Adipose tissue (tissue), 3 donors: ENCODE measurements around the gene TPRN. TPM values are rescaled to one million over a fixed set of nuclear protein-coding genes. Genes with fewer than 3 reads are reported as not detected.

Source experiments
- H3K27ac ChIP-seq: one replicate; pipeline ENCODE4 v1.5.1; 2013; ENCODE audit warnings: low read depth, low read length
- WGBS, 3 donors: extraction: QIAGEN DNeasy Blood & Tissue Kit; methylation state at CpG; one replicate each; pipeline ENCODE4 v1.1.7; 2013; 5-methylcytosine and 5-hydroxymethylcytosine counted together
- polyA plus RNA-seq, 3 donors: library from polyadenylated mRNA; stranded (reverse); fragments of 200-250 nt; gene quantifications; one replicate each; pipeline ENCODE4 v1.2.3, GENCODE V29; 2013
- donor health status: healthy with polysubstance abuse.
- donor health status: Bipolar disorder and iron deficiency.
- donor health status: healthy.

Gene TPRN
- polyA plus RNA-seq, 3 donors: 4.3 to 67.8 (median 4.5) TPM

DNA sequence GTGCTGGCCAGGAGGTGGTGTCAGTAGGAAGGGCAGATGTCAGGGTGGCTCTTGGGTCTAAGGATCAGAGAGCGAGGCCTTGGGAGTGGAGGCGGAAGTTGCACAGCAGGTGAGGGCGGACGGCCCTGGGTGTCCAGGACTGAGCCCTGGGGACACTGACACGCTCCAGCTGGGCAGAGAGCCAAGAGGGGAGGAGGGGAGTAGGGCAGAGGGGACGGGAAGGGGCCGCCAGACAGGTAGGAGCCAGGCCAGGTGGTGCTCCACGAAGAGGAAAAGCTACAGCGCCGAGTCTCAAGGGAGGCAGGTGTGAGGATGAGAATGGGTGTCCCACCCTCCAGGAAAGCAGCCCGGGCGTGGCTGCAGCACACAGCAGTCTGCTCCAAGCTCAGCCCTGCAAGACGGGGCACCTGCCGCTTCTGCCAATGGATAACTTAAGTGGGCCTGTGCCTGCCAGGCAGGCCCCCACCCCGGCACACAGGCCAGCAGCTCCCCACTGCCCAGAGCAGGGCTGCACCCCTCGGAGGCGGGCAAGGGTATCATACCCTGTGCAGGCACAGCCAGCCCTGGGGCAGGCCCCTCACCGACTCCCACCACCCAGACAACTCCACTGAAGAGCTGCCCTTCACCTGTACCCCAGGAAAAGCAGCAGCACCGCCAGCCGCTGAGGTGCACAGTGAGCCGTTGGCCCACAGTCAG, 4.9 kb downstream of the TPRN start:
- whole genome bisulfite sequencing, 3 donors: 31 to 88% (median 85%) methylated on average over 19 to 21 of the region's 21 CpGs
- no peak overlapping the region for H3K27ac ChIP-seq

DNA sequence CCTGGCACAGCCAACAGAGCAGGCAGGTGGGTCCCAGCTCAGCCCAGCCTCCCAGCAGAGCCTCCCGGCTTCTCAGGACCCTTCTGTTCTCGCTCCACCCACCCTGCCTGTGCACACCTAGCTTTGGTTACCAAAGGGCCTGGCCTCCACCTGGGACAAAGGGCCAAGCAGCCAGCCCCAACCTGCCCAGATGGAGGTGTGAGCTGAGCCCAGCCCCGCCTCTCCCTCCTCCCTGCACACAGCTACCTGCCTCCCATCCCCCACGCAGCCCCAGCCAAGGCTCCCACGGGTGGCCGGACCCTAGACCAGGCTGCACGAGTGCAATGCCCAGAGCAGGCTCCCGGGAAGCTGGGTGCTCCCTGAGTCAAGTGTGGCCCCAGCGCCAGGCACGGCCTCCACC, 5.6 kb downstream of the TPRN start:
- WGBS, 3 donors: 38 to 90% (median 74%) methylated on average over 10 of the region's 10 CpGs
- H3K27ac ChIP-seq: no peak overlapping the region

DNA sequence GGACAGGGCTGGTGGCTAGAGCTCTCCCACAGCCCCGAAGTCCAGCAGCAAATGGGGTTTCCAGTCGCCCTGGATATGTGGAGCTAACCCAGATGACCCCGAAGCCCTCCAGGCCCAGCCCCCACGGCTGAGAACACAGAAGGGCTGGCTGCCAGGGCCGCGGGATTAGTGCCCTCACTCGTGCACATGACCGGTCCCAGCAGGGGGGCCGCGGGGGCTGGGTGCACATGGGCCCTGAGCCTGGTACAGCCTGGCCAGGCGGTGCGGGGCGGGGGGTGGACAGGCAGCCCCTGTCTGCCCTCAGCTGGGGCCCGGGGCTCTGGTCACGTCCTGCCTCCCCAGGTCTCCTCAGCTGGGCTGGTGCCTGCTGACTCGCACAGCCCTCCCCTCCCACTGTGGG, 6.2 kb downstream of the TPRN start:
- H3K27ac ChIP-seq: no peak overlapping the region
- WGBS, 3 donors: 33 to 76% (median 72%) methylated on average over 16 of the region's 16 CpGs

DNA sequence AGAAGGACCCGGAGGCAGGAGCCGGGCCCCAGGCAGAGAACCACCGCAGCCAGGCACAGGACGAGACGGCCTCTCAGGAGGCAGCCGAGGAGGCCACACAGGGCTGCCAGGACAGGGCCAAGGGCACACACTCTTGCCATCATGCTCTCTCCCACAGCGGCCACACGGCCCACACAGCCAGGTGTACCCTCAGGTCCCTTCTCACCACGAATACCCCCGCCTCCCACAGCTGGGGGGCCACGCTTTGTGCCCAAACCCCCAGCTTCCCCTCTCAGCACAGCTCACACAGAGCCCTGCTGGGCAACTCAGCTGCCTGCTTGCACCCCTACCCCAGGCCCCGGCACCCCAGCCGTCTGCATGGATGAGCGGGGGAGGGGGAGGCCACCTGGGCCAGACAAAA, 6.8 kb downstream of the TPRN start:
- WGBS, 3 donors: 75 to 88% (median 83%) methylated on average over 11 to 14 of the region's 14 CpGs
- no peak overlapping the region for H3K27ac ChIP-seq

DNA sequence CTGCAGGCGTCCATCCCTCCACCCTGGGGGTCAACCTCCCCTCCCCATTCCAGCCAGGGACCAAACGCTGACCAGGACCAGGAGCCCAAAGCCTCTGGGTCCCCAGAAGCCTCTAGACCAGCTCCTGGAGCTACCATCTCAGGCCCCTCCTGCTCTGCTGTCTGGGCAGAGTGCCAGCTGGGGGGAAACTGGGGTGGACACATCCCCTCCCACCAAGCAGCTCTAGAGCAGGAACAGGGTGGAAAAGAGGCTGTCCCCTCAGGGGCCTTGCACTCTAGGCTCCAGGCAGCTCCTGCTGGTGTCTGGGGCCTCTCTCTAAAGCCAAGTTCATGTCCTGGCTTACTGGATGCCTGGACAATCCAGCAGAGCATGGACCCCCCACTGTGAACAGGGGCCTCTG, 7.7 kb downstream of the TPRN start:
- 73 to 79% (median 74%) methylated on average over 2 of the region's 2 CpGs for whole genome bisulfite sequencing, 3 donors
- H3K27ac ChIP-seq: no peak overlapping the region

DNA sequence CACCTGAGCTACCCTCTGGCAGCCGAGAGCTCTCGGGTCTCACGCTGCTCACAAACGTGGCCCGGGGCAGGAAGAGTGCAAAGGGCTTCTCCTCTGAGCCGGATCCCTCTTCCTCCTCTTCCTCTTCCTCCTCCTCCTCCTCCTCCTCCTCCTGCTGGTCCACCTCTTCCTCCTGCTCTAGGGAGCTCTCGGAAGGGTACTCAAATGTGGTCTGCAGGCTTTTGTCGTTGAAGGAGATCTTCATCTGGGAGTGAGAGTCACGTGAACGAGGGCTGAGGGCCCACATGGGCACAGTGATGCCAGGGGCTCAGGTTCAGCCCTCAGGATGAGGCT, 8.1 kb downstream of the TPRN start:
- 66 to 79% (median 76%) methylated on average over 10 of the region's 10 CpGs for WGBS, 3 donors

DNA sequence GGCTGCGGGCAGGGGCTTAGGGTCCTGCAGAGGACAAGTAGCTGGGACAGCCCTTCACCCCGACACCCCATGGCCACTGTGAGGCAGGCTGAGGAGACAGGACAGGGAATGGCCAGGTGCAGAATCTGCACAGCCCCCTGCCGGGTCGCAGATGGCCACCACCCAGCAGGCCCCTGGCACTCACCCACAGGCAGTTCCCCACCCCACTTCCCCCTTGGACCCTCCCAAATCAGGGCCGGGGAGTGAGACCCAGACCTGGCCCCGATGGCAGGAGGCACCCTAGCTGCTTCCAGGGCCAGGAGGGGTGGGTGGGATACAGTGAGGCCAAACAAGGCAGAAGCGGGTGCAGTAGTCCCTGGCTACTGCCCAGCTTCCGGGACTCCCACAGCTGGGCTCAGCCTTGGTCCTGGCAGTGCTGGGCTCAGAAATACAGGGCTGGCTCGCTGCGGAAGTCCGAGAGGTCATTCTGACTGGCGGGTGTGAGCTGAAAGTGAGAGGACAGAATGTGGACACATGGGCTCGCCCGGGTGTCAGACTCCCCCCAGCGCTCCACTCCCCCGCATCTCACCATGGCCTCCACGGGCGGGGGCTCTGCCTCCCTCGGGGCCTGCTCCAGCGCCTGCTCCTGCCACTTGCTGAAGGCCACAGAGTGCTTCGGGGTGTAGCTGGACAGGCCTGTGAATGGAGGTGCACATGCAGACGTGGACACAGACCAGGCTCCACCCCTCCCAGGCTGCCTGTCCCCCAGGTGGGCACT, 8.7 kb downstream of the TPRN start:
- WGBS, 3 donors: 67 to 84% (median 81%) methylated on average over 21 to 22 of the region's 22 CpGs
- H3K27ac ChIP-seq: no peak overlapping the region

More for the DNA sequence above, 8.1 kb downstream of the TPRN start:
- H3K27ac ChIP-seq: no peak overlapping the region

DNA sequence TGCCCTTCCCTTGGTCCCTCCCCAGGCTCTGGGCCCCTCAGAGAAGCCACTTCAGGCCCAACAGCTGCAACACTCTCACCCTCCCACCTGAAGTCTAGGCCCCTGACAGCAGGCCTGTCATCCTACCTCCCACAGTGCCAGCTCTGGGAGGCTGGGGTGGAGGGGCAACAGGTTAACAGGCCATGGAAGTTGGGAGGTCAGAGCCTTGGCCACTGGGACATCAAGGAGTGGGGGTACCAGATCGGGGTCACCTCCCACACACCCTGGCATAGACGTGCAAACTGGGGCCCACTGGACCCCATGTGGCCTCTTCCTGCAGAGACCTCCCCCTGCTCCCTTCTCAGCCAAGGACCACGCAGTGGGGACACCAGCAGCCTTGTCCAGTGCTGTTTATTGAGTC, 9.3 kb downstream of the TPRN start:
- WGBS, 3 donors: 56 to 78% (median 72%) methylated on average over 3 of the region's 3 CpGs
- no peak overlapping the region for H3K27ac ChIP-seq

DNA sequence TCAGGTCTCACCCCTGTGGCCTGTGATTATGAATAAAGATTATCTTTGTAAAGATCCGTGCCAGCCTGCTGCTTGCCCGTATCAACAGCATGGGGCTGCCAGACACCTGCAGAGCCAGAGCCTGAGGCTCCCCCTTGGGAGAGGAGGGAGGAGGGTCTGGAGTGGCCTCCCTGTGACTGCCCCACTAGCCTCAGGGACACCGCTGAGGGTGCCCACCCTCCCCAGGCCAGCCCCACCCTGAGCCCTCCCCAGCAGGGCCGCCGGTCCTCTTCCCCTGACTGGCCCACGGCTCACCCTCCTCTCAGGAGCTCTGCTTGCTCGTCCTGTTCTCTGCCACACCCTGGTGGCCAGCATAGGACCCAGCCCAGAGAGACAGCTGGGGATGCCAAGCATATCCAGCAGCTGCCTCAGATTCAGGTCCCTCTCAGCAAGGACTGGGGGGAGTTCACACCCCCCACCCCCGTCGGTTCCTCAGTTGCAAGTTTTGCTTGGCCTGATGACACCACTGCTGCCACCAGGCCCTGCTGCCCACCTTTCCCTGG, 10.2 kb downstream of the TPRN start:
- WGBS, 3 donors: 43 to 80% (median 65%) methylated on average over 9 of the region's 9 CpGs
- no peak overlapping the region for H3K27ac ChIP-seq

DNA sequence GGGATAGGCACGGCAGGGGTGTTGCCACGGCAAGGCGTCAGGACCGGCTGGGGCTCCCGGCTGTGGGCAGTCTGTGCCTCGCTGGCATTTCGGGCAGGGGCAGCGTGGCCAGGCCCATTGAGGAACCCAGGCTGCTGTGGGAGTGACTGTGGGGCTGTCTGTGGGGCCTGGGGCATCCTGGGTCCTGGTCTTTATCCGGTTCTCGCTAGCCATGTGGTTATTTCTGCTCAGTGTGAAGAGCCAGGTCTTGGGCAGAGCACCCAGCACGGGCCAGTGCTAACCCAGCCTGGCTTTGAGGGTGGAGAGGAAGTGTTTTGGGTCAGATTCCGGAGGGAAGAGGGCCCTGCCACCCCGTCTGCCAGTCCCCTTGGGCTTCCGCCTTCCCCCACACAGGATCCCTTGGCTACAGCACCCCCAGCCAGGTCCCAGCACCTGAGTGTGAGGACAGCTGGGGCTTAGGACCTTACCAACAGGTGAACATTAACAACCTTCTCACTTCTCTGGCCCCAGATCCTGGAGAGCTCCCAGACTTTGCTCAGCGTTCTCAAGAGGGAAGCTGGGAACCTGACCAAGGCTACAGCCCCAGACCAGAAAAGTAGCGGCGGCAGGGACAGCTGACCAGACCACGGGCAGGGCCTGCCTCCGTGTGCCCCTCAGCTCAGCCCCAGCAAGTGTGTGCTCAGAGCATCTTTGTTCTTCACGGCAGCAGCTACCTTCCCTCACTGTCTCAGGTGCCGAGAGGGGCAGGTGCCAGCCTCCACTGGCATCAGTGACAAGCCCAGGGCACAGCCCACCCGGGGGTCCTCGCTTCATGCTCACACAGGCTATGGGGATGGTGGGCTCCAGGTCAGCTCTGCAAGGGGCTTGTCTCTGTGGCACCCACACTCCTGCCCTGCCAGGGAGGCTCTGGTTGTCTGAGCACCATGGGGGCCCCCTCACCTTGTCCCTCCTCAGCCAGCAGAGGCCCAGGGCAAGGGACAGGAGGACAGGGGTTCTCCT, 10.9 kb downstream of the TPRN start:
- WGBS, 3 donors: 16 to 32% (median 29%) methylated on average over 21 to 23 of the region's 23 CpGs
- H3K27ac ChIP-seq: no peak overlapping the region

DNA sequence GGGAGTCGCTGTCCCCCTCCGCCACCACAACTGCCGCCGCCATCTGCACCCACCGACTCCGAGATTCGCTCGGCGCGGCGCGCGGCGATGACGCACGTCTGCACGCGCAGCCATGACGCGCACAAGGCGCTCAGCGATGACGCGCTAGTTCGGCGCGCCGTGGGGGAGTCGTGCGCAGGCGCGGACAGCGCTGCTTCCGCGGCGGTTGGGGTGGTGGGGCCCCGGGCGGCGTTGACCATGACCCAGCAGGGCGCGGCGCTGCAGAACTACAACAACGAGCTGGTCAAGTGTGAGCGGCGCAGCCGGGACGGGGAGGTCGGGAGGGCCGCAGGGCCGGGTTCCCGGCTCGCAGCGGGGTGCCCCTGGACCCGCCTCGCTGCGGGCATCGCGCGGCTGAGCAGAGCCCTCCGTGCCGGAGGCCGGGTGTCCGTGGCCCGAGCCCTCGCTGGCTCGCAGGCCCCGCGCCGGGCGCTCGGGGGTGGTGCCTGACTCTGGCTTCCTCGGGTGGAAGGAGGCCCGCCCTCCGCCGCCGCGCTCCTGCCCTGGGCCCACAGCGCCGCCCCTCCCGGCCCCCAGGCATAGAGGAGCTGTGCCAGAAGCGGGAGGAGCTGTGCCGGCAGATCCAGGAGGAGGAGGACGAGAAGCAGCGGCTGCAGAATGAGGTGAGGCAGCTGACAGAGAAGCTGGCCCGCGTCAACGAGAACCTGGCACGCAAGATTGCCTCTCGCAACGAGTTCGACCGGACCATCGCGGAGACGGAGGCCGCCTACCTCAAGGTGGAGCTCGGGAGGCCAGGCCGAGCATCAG, 11.8 kb downstream of the TPRN start, which contains the start of the genes ANAPC2 and SSNA1:
TSS of gene ANAPC2 (minus strand) at position 71 of the 807 bp plus-strand sequence. CDS start at position 43, 28 bp downstream.
TSS of gene SSNA1 (plus strand) at position 187 of the 807 bp plus-strand sequence. CDS start at position 238, 51 bp downstream.
- WGBS, 3 donors: 0% methylated on average over 68 to 98 of the region's 98 CpGs
- H3K27ac ChIP-seq: peak within 1 kb of the TSS; percentile 62

DNA sequence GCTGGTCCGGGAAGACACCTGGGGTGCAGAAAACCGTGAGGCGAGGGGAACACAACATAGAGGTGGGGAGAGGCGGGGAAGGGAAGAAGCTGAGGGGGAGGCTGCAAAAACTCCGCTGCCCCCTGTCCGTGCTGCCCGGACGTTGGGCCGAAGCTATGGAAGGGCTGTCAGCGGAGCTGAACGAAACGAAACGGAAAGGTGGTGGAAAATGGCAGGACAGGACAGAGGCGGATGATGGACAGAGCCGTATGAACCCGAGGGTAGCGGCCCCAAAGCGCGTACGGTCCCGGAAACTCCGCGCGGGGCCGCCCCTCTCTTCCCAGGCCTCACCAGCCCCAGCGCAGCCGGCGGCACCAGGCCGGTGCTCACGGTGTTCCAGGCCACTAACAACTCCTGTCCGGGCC, 12.5 kb downstream of the TPRN start:
- 0 to 1% (median 0%) methylated on average over 30 to 31 of the region's 31 CpGs for WGBS, 3 donors
- peak overlapping the region; percentile 62 for H3K27ac ChIP-seq

DNA sequence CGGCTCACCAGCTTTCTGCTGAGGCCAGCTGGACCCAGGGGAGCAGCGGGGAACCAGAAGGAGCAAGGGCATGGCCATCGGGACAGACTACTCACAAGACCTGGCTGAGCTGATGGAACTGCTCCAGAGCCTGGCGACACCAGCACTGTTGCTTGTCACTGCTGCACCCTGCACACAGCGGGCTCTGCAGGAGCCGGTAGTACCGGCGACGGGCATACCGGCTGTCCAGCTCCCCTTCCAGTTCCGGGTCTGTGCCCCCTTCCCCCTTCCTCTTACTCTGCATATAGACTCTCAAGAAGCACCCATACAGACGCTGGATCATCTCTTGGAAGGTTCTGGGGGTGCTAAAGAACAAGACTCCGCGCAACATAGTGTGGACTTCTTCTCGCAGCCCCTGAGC, 13.2 kb downstream of the TPRN start:
- WGBS, 3 donors: 74 to 84% (median 78%) methylated on average over 15 of the region's 15 CpGs
- H3K27ac ChIP-seq: no peak overlapping the region

DNA sequence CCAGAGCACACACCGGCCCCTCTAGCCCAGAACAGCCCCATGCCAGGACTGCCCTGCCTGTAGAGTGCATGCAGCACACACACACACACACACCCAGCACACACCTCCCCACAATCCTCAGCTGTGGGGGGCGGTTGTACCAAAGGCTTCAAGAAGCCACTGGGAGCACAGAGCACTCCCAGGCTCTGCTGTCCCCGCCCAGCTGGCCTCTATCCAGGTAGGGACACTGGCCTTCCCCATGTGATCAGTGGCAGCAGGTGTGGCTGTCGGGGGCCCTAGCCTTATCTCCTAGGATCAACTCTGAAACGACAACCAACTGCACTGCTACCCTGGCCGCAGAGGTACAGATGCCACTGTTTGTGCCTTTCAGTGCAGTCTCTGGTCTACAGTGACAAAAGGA, 14.2 kb downstream of the TPRN start:
- WGBS, 3 donors: 48 to 83% (median 77%) methylated on average over 6 of the region's 6 CpGs
- no peak overlapping the region for H3K27ac ChIP-seq

DNA sequence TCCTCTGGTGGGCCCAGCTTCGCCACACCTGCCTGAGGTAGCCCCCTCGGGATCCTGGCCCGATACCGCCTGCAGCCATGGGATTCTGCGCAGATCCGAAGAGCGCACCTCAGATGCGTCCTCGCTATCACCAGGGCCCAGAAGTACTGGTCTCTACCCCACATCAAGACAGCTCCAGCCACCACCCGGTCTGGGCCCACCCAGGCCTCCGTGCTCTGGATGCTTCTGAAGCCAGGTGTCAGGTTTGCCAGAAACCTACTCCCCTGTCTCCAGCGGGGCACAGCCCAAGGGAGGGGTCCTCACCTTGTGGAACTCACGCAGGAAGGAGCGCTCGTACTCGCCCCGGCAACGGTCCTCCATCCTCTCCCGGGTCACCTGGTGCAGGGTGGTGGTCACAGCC, 14.6 kb downstream of the TPRN start:
- 92 to 93% (median 93%) methylated on average over 19 of the region's 19 CpGs for WGBS, 3 donors
- H3K27ac ChIP-seq: no peak overlapping the region

DNA sequence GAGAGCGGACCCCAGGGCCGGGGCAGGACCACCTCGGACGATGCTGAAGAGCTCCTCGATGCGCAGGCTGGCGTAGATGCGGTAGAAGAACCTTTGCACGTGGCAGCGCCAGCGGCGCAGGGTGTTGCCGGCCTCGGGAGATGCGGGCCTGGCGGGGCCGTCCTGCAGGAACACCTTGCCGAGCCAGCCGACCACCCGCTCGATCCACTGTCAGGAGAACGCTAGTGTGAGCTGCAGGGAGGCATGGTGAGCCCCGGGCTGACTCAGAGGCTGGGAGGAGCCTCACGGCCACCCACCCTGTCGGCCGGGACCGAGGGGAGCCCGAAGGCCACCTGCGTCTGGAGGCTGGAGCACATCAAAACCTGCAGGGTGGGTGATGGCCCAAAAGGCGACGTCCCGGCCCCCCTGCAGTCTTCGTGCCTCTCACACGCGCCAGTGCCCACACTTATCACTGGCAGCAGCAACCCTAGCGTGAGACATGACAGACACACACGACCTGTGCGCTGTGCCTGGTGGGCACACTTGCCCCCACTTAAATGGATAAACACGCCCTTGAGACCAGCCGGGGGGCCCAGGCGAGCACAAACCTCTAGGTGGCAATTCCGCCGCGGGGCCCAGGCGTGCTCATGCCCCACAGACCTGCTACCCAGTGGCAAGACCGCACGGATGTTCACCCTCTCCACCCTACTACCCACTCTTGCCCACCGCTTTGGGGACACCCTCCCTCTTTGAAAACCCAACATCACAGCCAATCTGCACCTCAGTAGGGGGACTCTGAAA, 15.5 kb downstream of the TPRN start:
- no peak overlapping the region for H3K27ac ChIP-seq
- 93% methylated on average over 46 to 48 of the region's 48 CpGs for WGBS, 3 donors
